ENCODE results near the gene MARCHF4. TPM values are rescaled to one million over a fixed set of nuclear protein-coding genes. Genes with fewer than 3 reads are reported as not detected.

MARCHF4 gene
- total RNA-seq, 4 donors from 2014 or later, result not detected

DNA sequence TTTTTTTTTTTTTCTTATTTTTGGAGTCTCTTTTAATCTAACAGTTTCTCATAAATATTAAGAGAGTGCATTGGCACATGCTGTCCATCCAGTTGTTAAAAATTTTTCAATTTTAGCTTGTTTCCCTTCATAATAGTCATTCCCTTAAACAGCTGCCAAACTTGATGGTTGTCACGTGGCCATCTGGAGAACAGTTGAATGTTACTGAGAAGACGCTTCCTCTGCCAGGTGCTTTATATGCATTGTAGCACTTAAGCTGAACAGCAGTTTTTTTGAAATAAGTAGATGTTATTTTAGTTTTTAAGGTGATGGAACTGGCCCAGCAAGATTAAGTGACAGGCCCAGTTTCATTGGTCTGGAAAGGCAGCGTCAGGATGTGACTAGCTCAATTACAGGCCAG is 43.3 kb upstream of the MARCHF4 start:
- no peaks in the 10 kb centered on the region for H3K27me3 ChIP-seq
- TF ChIP-seq EP300 (IDR thresholded peaks at IDR 0.05) (no peak), POLR2A (IDR thresholded peaks at IDR 0.05) (no peak)
- TF ChIP-seq, protein P1, sequence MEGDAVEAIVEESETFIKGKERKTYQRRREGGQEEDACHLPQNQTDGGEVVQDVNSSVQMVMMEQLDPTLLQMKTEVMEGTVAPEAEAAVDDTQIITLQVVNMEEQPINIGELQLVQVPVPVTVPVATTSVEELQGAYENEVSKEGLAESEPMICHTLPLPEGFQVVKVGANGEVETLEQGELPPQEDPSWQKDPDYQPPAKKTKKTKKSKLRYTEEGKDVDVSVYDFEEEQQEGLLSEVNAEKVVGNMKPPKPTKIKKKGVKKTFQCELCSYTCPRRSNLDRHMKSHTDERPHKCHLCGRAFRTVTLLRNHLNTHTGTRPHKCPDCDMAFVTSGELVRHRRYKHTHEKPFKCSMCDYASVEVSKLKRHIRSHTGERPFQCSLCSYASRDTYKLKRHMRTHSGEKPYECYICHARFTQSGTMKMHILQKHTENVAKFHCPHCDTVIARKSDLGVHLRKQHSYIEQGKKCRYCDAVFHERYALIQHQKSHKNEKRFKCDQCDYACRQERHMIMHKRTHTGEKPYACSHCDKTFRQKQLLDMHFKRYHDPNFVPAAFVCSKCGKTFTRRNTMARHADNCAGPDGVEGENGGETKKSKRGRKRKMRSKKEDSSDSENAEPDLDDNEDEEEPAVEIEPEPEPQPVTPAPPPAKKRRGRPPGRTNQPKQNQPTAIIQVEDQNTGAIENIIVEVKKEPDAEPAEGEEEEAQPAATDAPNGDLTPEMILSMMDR (IDR thresholded peaks at IDR 0.05), result no peak
- no peak for DNase-seq (ENCODE audit: low spot score in 2 of 2)
- WGBS, 2 donors, result 77 to 88% methylated on average over 3 of the region's 3 CpGs
- H3K4me1 ChIP-seq, result peaks cover 0 to 9% (median 3%) of the 10 kb centered on the region in 4 donors
- H3K27ac ChIP-seq, result no peak overlapping the region
- H3K4me3 ChIP-seq, result no peak overlapping the region
- peaks cover 0 to 48% (median 0%) of the 10 kb centered on the region in 3 donors for H3K36me3 ChIP-seq
- no peaks in the 10 kb centered on the region for H3K9me3 ChIP-seq

DNA sequence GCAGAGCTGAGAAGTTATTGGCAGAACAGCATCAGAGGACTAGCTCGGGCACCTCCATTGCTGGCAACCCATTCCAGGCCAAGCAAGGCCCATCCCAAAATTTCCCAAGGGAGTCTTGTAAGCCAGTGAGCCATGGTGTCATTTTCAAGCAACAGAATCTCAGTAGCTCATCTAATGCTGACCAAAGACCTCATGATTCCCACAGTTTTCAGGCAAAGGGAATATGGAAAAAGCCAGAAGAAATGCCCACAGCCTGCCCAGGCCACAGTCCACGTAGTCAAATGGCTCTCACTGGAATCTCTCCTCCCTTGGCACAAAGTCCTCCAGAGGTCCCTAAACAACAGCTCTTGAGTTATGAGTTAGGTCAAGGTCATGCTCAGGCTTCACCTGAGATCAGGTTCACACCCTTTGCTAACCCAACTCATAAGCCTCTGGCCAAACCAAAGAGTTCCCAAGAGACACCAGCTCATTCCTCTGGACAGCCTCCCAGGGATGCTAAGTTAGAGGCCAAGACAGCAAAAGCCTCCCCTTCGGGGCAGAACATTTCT is 42.6 kb upstream of the MARCHF4 start:
- no peaks in the 10 kb centered on the region for H3K27me3 ChIP-seq
- H3K9me3 ChIP-seq, result no peaks in the 10 kb centered on the region
- TF ChIP-seq, protein P1 (IDR thresholded peaks at IDR 0.05), result no peak
- TF ChIP-seq POLR2A (IDR thresholded peaks at IDR 0.05), result no peak
- TF ChIP-seq EP300 (IDR thresholded peaks at IDR 0.05), result no peak
- no peak overlapping the region for H3K4me3 ChIP-seq
- no peak overlapping the region for H3K27ac ChIP-seq
- no peak for DNase-seq (ENCODE audit: low spot score in 2 of 2)
- H3K4me1 ChIP-seq, result peaks cover 0 to 9% (median 3%) of the 10 kb centered on the region in 4 donors
- H3K36me3 ChIP-seq, result peaks cover 0 to 42% (median 0%) of the 10 kb centered on the region in 3 donors
- 81 to 84% methylated on average over 3 of the region's 3 CpGs for WGBS, 2 donors

DNA sequence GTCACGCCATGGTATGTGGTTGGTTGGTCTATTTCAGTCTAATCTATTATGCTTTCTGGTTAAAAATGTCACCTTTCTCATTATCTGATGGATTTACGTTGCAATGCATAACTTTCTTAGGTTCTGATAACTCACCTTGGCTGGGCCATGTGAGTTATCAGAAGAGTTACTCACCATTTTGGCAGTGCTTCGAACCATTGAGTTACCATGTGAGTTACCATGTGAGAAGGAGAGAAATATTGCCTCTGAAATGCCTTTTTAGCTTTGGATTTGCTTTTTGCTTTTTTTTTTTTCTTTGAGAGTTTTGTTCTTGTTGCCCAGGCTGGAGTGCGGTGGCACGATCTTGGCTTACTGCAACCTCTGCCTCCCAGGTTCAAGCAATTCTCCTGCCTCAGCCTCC is 41.6 kb upstream of the MARCHF4 start:
- DNase-seq (ENCODE audit: low spot score in 2 of 2), result no peak
- no peaks in the 10 kb centered on the region for H3K9me3 ChIP-seq
- TF ChIP-seq, protein P1 (IDR thresholded peaks at IDR 0.05), result no peak
- no peak for TF ChIP-seq EP300 (IDR thresholded peaks at IDR 0.05)
- H3K4me3 ChIP-seq, result no peak overlapping the region
- H3K27me3 ChIP-seq, result no peaks in the 10 kb centered on the region
- WGBS, 2 donors, result 97 to 98% methylated on average over 5 of the region's 5 CpGs
- H3K36me3 ChIP-seq, result peaks cover 0 to 40% (median 0%) of the 10 kb centered on the region in 3 donors
- H3K27ac ChIP-seq, result no peak overlapping the region
- H3K4me1 ChIP-seq, result peaks cover 0 to 9% (median 3%) of the 10 kb centered on the region in 4 donors

DNA sequence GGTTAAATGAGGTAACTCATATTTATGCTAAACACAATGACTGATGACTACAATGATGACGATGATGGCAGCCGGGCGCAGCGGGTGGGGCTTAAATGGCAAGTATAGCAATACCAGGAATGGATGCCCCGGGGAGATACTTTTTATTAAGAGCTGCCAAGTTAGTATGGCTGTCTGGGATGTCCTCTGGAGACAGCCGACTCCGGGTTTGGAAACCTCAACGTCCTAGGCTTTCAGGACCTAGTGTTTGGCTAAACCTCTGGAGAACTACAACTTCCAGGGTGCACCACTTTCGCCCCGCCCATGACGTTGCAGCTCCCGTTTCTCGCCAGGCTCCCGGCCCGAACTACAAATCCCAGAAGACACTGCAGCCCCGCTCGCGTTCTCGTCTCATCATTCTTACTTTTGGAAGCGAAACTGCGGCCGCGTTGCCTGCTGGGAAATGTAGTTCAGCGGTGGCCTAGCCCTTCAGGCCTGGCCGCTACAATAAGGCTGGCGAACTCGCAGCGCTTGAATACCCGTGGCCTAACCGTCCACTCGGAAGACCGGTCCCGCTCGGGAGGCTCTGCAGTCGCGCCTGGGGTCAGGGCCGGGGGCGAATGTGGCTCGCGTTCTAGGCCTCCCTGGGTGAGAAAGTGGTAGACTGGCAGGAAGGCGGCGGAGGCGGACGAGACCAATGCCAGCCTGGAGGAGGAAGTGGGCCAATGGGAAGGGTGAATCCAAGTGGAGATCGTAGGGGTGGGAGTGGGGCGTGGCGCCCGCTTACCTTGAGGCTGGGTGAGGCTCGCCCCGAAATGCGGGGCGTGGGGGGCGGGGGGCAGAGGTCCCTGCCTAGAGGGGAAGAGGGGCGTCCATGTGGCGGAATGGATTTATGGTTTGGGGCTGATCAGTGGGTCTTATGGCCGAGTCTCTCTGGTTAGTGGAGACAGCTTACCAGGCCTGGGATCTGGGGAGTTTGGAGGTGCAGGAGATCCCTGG is 40.0 kb upstream of the MARCHF4 start, which contains the start of gene SMARCAL1:
SMARCAL1 (plus strand) TSS at position 463 of the 978 bp plus-strand sequence. CDS start 2,221 bp downstream, outside the sequence.
- Histone ChIP-seq H3K27ac (peak within 1 kb of the TSS; percentile 89 to 98 (median 90)), H3K36me3 (peaks cover 0 to 28% (median 0%) of the 10 kb centered on the region in 3 donors), H3K4me1 (peaks cover 0 to 9% (median 3%) of the 10 kb centered on the region in 4 donors), H3K4me3 (peak within 1 kb of the TSS; percentile 46 to 82 (median 70)), H3K9me3 (no peaks in the 10 kb centered on the region), H3K27me3 (no peaks in the 10 kb centered on the region)
- 6 to 7% methylated on average over 53 to 56 of the region's 56 CpGs for WGBS, 2 donors
- TF ChIP-seq POLR2A (IDR thresholded peaks at IDR 0.05) (peak in 1 of 2 donors; percentile 45), EP300 (IDR thresholded peaks at IDR 0.05) (peak; percentile 55 to 92)
- TF ChIP-seq, protein P1 (IDR thresholded peaks at IDR 0.05), result peak in 2 of 5 experiments; percentile 25 to 44
- DNase-seq (ENCODE audit: low spot score in 2 of 2), result peak; percentile 98 to 99
